HG03064 (cell line): ENCODE results near the gene PIP4K2C.
"Not testable (repeated sequence)": the region's sequence is repeated elsewhere in the genome, so short reads cannot be mapped to it uniquely, and the experiment has no call there.

ENCODE experiments used
- ATAC-seq: cut with Tn5 transposase; IDR thresholded peaks from one replicate; pipeline ENCODE4 v1.9.1; 2021; ENCODE audit warnings: low read depth; ENCODE audit not compliant: unreplicated experiment

The PIP4K2C gene

GRCh38 chr12:57606821-57607220 is 15.8 kb downstream of the PIP4K2C start:
- ATAC-seq = no peak

- no peak for ATAC-seq
These were observed 17.1 kb downstream of the PIP4K2C start for GRCh38 chr12:57607958-57608663.

GRCh38 chr12:57609101-57609780 is 18.2 kb downstream of the PIP4K2C start:
- no peak for ATAC-seq

GRCh38 chr12:57609781-57610553 is 19.0 kb downstream of the PIP4K2C start:
- no peak for ATAC-seq

GRCh38 chr12:57610554-57611107 is 19.6 kb downstream of the PIP4K2C start:
- ATAC-seq = no peak

- ATAC-seq = no peak
These were observed 20.3 kb downstream of the PIP4K2C start, which contains the start of gene ARHGEF25 for GRCh38 chr12:57611108-57611826. ARHGEF25 (plus strand) TSS chr12:57611435; CDS start chr12:57611895, 460 bp downstream.

GRCh38 chr12:57611827-57612710 is 21.1 kb downstream of the PIP4K2C start:
- no peak for ATAC-seq

- ATAC-seq = no peak
These were observed 21.9 kb downstream of the PIP4K2C start for GRCh38 chr12:57612711-57613426.

- no peak for ATAC-seq
These were observed 22.6 kb downstream of the PIP4K2C start for GRCh38 chr12:57613427-57614109.

- peak; percentile 53 for ATAC-seq
These were observed 23.4 kb downstream of the PIP4K2C start for GRCh38 chr12:57614178-57614947.

GRCh38 chr12:57614948-57615500 is 24.0 kb downstream of the PIP4K2C start:
- no peak for ATAC-seq

GRCh38 chr12:57615637-57616036 is 24.6 kb downstream of the PIP4K2C start:
- ATAC-seq = no peak

GRCh38 chr12:57616383-57617101 is 25.6 kb downstream of the PIP4K2C start:
- no peak for ATAC-seq

GRCh38 chr12:57617942-57618341 is 26.9 kb downstream of the PIP4K2C start:
- ATAC-seq = no peak

GRCh38 chr12:57618431-57618830 is 27.4 kb downstream of the PIP4K2C start:
- ATAC-seq = not testable (repeated sequence)

- no peak for ATAC-seq
These were observed 28.0 kb downstream of the PIP4K2C start for GRCh38 chr12:57618966-57619433.
